ENCODE results near the gene PIR.

GRCh38 chrX:15492469-15492868, 664 bp downstream of the PIR start:
- no peak for TF ChIP-seq CTCF (IDR thresholded peaks at IDR 0.05)
- no peak for TF ChIP-seq POLR2A (IDR thresholded peaks at IDR 0.05)
- no peak for TF ChIP-seq EP300 (IDR thresholded peaks at IDR 0.05)

Data from ovary (tissue), 3 donors.